Suprapubic skin (tissue), 4 donors: ENCODE measurements around the gene GRIA1.

ENCODE experiments used
- CTCF ChIP-seq, 2 donors: fragments of 200-600 bp in 1 of 2; fragments of 450-650 bp in 1 of 2; sonication (generic) in 1 of 2; IDR thresholded peaks; one replicate each; pipeline ENCODE4 v1.5.1; 2016 to 2019; ENCODE audit warnings: antibody characterized with exemption in 2 of 2, mild to moderate bottlenecking in 1 of 2, moderate library complexity in 1 of 2
- POLR2A ChIP-seq, 2 donors: fragments of 450-650 bp; IDR thresholded peaks; one replicate each; pipeline ENCODE4 v1.6.1; 2017; ENCODE audit warnings: antibody characterized with exemption in 2 of 2, mild to moderate bottlenecking in 2 of 2, moderate library complexity in 2 of 2
- POLR2AphosphoS5 ChIP-seq, 3 donors: sonication (generic); formaldehyde crosslinking; IDR thresholded peaks; one replicate each; pipeline ENCODE4 v1.6.1; 2017; ENCODE audit warnings: antibody characterized with exemption in 3 of 3

- no peak for TF ChIP-seq CTCF (IDR thresholded peaks at IDR 0.05)
- no peak for TF ChIP-seq POLR2A (IDR thresholded peaks at IDR 0.05)
- no peak for TF ChIP-seq POLR2AphosphoS5 (IDR thresholded peaks at IDR 0.05)
These were observed 132.7 kb downstream of the GRIA1 start for GRCh38 chr5:153623124-153623523.
